Stimulated activated CD4-positive, alpha-beta T cell treated with anti-CD3 and anti-CD28 coated beads, Interleukin-2, amount 100 ng/mL, for 48 hours (primary cell): ENCODE results near the gene COX19.
"Not testable (repeated sequence)": the region's sequence is repeated elsewhere in the genome, so short reads cannot be mapped to it uniquely, and the experiment has no call there.

Experiments used
- DNase-seq, 2 donors: peaks; one replicate each; pipeline ENCODE4 v3.0.0-alpha.2; 2020

COX19 gene

DNA sequence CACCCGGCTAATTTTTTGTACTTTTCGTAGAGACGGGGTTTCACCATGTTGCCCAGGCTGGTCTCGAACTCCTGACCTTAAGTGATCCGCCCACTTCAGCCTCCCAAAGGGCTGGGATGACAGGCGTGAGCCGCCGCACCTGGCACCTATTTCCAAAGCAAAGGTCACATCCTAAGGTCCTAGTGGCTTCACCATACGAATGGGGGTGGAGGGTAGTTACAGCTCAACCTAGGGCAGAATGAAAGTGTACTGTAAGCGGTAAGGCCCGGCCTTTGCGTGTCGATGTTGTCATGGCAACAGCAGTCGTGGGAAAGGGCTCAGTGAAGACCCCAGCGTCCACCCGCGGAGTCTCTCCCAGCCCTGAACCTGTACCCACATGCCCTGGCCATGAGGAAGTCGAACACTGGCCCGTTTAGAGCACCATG lies 1.6 kb upstream of the COX19 start:
- DNase-seq: no peak

DNA sequence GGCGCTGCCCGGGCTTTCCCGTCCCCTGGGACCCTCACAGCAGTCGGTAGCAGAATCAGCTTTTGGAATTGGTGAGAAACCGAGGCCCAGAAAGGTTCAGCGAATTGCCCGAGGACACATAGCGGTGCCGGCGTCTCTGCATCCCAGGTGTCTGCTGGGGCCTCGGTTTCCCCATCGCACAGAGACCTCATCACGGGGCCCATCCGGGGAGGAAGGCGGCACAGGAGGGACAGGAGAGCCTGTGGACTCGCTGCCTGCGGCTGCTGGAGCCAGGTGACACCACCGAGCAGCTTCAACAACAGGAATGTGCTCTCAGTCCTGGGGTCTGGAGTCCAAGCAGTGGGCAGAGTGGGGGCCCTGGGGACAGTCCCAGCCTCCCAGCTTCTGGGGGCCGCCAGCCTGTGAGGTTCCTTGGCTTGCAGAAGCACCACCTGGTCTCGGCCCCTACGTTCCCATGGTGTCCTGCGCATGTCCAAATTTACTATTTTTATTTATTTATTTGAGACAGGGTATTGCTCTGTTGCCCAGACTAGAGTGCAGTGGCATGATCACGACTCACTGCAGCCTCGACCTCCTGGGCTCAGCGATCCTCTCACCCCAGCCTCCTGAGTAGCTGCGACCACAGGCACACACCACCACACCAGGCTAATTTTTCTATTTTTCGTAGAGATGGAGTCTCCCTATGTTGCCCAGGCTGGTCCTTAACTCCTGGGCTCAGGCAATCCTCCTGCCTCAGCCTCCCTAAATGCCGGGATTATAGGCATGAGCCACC lies 539 bp upstream of the COX19 start:
- no peak for DNase-seq

DNA sequence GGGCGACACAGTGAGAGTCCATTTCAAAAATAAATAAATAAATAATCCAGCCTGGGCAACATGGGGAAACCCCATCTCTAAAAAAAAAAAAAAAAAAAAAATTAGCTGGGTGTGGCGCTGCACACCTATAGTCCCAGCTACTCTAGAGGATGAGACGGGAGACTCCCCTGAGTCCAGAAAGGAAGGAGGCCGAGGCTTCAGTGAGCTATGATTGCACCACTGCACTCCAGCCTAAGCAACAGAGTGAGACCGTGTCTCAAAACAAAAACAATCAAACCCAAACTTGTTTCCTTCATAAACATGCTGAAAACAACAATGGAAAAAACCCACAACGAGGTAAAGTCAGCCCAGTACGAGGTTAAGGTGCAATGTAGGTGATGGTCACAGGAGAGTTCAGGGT lies 1.2 kb downstream of the COX19 start:
- DNase-seq: no peak

DNA sequence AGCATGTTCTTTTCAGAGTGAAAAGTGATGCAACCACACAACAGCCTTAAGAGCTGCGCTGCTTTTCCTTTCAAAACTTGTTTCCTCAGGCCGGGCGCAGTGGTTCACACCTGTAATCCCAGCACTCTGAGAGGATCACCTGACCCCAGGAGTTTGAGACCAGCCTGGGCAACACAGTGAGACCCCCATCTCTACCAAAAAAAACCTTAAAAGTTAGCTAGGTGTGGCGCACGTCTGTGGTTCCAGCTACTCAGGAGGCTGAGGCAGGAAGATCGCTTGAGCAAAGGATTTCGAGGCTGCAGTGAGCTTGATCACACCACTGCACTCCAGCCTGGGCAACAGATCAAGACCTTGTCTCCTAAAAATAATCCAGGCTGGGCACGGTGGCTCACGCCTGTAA lies 2.0 kb downstream of the COX19 start:
- DNase-seq: no peak

DNA sequence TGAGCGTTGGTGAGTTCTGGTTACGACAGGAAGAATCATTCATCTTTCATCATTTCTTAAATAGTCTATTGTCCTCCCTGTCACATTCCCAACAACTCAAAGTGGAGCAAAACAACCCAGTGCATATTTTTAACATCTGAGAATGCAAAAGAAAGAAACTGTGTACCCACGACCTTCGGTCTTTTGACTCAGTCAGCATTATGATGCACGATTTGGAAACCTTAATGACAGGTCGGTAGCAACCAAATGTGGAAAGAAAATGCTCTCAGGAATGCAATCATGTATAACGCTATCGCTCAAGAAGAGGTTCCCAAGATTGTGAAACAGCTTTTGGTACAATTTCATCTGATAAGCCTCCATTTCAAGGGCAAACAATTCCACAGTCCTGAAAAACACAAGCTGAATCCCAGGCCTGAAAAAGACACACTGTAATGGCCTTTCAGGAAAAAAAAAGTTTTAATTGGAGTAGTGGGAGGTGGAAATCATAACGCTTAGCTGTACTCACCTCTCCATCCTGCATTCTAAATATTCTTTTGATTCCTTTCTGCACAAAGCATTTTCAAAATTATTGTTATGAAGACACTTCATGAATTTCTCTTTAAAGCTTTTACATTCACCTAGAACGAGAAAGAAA lies 2.6 kb downstream of the COX19 start:
- DNase-seq: no peak

DNA sequence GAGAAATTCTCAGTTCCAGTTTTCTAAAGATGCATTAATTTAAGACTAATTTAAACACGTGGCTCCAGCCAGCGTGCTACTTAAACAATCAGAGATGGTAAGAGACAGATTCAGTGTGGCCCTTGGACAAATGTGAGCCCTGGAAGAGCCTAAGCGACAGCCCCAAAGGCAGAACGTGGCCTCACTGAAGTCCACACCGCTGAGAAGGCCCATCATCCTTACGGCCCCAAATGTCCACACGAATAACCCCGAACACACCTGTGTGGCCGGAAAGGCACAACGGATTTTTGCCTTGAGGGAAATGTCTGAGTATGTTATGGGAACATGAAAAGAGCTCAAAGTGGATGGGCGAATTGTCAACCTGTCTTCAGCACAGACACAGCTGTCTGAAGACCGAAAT lies 3.2 kb downstream of the COX19 start:
- no peak for DNase-seq

DNA sequence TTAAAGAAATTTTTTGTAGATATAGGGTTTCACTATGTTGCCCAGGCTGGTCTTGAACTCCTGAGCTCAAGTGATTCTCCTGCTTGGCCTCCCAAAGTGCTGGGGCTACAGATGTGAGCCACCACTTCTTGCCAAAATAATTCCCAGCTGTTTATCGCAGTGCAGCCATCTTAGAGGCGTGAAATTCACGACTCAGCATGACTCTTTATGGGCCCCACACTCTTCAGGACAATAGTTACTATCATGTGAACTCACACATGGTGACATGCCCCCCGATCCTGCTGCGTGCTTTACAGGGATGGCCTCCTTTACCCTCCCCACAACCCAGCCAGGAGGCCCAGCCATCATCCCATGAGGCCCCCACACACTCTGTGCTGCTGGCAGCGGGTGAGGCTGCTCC lies 4.6 kb downstream of the COX19 start:
- no peak for DNase-seq

DNA sequence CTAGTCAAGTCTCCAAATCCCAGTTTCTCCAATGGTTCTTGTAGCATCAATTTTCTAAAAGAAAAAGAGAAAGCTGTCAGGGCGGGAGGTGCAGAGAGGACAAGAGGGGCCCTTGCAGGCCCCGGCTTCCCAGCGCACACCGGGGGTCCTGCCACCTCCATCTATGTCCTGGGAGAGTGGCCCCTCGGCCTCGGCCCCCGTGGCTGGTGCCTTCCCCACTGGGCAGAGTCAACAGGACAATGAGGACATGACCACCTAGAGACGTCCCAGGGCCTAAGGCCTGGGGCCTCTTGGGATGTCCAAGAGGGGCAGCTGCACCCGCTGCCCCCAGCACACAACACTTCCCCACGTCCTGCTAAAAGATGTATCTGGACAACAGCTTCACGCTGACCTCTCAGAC lies 5.9 kb downstream of the COX19 start:
- DNase-seq: no peak

DNA sequence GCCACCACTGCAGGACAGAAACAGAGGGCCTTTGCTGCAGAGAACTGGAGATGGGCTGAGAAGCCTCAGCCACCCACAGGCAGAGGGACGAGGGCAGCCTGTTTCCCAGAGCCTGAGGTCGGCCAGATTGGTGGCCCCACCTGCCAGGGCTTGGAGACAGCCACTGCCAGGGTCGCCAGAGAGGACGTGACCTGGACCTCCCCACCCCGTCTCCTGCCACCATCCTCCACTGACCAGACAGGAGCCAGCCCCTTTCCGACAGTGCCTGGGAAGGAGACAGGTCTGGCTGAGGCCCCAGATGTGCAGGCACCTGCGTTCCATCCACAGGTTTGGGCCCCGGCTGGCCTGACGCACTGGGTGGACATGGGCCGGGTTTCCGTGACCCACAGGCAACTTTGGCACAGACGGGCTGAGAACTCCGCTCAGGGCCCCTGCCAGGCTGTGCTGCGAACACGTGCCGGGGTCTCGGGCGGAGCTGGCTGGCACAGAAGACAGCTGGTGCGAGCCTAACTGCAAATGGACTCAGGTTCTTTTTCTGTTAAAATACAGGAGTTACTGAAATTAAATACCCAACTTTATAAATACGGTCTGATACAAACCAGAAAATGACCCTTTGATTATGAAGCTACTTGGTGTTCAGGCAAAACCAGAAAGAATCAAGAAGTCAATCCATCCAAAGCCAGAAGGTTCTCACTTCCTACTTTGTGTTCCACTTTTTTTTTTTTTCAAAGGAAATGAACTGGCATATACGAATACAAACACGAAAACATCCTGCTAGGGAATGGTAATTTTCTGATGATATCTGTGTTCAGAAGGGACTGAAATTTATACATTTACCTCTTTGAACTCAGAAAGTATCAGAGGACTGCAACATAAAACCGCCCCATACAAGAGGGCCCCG lies 6.9 kb downstream of the COX19 start:
- no peak for DNase-seq

DNA sequence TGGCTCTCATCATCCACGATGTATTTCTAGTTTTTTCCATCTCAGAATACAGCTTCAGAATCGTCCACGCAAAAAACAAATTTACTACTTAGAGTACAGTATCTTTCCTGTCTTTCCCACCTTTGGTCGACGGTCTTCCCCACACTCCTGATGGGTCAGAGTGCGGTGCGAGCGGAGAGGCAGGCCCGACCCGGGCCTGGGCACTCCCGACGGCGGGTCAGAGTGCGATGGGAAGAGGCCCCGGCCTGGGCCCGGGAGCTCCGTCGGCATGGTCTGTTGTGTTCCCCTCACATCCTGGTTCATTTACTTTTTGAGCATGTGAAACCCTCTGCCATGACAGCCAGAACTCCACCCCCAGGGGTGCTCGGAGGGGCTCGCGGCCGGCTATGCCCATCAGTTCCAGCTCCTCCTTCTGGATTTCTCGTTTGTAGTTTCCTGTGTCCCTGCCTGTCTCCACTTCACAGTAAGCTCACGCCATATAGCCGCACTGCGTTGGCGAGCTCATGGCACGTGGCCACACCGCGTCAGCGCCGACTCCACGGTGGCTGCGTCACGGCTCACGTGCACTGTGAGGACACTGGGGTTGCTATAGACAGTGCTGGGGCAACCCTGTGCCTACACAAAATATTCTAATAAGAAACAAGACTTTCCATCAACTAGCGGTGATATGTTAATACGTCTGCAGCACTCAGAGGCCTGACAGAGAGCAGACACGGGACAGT lies 7.8 kb downstream of the COX19 start:
- no peak for DNase-seq

DNA sequence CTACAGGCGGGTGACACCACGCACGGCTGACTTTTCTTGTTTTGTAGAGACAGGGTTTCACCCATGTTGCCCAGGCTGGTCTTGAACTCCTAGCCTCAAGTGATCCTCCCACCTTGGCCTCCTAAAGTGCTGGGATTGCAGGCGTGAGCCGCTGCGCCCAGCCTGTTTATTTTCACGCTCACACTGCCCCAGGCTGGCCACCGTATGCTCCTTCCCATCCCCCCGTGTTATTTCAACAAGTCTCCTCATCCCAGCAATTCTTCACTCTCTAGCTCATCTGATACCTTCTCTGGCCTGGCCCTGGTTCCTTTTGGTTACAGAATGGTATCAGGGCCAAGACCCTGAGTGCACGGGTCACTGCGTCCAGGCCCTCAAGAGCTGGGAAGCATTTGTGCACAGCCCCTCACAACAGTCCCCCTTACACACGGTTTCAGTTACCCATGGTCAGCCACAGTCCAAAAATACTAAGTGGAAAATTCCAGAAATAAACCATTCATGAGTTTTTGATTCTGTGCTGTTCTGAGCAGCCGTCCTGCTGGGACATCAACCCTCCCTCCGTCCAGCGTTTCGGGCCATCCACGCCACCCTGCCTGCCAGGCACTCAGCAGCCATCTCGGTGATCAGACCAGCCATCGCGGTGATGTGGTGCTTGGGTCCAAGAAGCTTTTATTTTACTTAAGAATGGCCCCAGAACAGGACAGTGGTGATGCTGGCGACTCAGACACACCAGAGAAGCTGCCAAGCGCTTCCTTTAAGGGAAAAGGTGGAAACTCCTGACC lies 8.9 kb downstream of the COX19 start:
- DNase-seq: no peak

DNA sequence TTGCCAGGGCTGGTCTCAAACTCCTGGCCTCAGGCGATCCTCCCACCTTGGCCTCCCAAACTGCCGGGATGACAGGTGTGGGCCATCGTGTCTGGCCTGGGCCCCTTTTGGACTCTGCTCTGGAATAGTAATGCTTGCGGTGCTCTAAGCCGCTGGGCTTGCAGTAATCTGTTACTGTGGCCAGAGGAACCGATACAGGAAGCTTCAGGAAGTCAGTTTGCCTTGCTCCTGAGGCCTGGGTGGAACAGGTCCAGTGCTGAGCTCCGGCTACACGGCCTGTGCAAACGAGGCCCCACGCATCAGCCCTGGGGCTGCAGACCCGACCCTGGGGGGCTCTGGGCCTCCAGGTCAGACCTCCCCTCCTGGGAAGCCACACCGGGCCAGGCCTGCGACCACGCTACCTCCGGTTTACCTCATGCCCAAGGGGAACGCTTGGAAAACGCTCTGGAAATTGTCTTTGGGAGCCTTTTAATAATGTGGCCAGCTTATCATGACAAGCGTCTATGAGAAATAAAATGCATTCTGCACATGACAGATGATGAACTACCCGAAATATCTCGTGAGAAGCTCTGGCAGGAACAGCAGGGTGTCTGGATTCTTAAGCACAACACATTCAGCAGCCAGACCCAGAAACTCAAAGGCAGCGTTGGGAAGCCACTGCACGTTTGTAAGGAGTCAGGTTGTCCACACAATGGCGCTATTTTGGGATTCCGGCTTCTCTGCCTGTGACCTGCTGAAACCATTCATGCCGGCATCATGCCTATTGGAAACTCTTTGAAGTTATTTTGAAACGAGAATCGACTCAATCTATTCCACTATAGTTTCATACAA lies 10.7 kb downstream of the COX19 start:
- DNase-seq: no peak

DNA sequence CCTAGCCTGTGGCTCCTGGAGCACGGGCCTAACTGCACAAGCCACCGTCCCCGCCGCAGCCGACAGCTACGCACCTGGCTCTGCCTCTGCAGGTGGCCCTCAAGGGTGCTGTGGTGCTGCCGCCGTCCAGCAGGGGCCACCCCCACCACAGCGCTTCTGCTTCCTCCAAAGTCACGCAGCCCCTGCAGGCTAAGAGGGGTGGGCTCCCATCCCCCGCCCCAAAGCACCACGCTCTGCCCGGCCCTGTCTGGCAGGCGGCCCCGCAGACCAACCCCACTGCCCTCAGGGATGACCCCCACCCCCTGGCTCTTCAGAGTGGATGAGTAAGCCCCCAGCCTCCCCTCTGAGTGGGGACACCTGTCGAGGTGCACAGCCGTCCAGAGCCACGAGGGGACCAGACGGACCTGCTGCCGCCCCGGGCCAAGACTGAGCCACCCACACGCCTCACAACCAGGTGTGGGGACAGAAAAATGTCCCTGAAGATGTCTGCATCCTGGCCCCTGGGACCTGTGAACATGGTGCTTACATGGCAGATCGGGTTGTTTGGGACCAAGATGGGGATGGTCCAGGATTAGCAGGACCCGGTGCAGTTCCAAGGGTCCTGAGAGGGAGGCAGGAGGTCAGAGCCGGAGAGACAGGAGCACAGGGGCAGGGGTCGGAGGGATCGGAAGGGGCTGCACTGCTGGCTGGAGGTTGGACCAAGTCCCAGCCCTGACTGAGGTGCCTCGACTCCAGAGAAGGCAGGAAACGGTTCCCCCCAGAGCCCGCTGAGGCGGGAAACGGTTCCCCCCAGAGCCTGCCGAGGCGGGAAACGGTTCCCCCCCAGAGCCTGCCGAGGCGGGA lies 11.9 kb downstream of the COX19 start:
- no peak for DNase-seq

DNA sequence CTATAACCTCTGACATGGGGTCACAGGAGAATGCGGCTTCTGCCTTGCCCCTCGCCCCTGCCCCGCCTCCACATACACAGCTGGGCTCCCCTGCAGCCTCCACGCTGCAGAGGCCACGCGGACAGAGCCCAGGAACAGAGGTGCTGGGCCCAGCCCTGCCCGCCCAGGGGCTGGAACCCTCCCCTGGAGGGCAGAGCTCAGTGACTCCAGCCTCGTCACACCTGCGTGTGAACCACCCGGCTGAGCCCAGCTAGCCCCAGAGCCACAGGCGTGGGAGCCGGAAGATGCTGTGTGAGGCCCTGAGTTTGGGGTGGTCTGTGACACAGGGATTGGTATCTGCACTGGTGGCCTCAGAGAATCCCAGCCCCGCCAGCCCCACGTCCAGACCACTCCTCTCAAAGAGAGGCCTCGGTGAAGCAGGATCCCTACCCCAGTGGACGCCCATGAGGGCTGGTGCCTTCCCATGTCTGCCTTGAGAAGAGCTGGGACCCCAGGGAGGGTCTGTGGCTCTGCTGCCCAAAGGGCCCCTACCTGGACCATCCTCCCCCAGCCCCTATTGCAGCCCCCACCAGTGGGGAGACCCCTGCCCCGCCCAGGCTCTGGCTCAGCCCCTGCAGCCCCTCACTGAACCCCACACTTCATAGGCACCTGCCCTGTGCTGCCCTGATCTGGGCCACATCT lies 12.8 kb downstream of the COX19 start:
- no peak for DNase-seq

DNA sequence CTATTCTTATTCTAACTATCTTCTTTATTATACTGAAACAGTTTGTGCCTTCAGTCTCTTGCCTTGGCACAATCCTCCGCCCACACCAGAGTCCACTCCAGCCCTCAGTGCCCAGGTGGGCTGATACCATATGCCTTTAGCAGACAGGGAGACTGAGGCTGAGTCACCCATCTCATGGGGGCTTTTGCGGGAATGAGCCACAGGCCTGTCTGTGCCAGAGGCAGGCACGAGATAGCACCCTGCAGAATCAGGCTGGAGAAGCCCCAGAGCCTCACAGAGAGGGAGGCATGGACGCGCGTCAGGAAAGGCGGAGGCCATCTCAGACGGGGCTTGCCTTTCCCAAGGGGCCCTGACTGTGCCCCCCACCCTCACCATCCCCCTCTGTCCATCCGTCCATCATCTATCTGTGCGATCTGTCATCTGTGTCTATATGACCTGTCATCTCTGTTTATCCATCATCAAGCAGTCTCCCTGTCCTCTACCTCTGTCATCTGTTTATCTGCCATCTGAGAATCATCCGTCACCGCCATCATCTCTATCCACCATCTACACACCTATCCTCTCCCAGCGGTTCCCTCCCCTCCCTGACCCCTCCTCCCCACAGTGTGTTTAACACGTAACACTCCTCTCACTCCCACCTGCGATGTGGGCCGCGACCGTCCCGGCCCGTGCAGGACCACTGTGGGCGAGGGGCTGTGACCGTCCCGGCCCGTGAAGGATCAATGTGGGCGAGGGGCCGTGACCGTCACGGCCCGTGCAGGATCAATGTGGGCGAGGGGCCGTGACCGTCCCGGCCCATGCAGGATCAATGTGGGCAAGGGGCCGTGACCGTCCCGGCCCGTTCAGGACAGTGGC lies 13.6 kb downstream of the COX19 start:
- no peak for DNase-seq

DNA sequence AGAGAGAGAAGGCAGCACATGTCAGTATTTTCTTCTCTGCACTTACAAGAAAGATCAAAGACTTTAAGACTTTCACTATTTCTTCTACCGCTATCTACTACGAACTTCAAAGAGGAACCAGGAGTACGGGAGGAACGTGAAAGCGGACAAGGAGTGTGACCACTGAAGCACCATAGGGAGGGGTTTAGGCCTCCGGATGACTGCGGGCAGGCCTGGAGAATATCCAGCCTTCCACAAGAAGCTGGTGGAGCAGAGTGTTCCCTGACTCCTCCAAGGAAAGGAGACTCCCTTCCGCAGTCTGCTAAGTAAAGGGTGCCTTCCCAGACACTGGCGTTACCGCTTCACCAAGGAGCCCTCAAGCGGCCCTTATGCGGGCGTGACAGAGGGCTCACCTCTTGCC lies 14.4 kb downstream of the COX19 start:
- DNase-seq: not testable (repeated sequence)

DNA sequence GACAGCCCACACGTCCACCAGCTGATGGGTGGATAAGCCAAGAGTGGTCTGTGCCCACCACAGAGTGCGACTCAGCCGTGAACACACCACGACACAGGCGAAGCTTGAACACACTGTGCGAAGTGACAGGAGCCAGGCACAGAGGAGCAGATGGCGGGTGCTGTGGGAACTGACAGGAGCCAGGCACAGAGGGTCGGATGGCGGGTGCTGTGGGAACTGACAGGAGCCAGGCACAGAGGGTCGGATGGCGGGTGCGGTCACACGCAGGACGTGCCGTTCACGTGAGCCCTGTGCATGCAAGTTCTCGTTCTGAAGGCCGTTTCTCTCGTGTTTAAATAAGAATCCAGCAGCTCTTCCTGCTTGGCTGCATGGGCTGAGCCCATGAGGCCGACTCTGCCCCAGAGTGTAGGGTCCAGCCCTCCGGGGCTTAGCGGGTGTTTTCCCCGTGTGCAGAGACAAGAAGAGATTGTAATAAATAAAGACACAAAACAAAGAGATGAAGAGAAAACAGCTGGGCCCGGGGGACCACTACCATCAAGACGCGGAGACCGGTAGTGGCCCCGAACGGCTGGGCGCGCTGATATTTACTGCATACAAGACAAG lies 15.0 kb downstream of the COX19 start:
- no peak for DNase-seq

DNA sequence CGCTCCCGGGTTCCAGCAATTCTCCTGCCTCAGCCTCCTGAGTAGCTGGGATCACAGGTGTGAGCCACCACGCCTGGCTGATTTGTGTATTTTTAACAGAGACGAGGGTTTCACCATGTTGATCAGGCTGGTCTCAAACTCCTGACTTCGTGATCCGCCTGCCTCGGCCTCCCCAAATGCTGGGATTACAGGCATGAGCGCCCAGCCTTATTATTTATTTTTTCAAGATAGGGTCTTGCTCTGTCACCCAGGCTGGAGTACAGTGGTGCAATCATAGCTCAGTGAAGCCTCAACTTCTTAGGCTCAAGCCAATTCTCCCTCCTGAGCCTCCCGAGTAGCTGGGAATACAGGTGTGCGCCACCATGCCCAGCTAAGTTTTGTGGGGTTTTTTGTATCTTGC lies 15.6 kb downstream of the COX19 start:
- DNase-seq: not testable (repeated sequence)
